NB4 (cell line): ENCODE results near the gene ZNF23.
A peak's percentile ranks its signal among the peaks of the same experiment; 100 is the strongest.

Experiments used
- DNase-seq: peaks from one replicate; pipeline ENCODE4 v3.0.0; 2010; ENCODE audit warnings: low read depth
- H3K4me3 ChIP-seq: one replicate; pipeline ENCODE4 v1.5.1; 2011; ENCODE audit warnings: mild to moderate bottlenecking, low read depth, low read length, moderate library complexity
- CTCF ChIP-seq: IDR thresholded peaks from one replicate; pipeline ENCODE4 v1.5.1; 2012; ENCODE audit warnings: low read depth, low read length
- MAX ChIP-seq: IDR thresholded peaks from 2 replicates; pipeline ENCODE4 v1.6.1; 2011; ENCODE audit warnings: low read depth, low read length
- MYC ChIP-seq: IDR thresholded peaks from 2 replicates; pipeline ENCODE4 v1.6.1; 2011; ENCODE audit warnings: low read depth, low read length
- POLR2A ChIP-seq: IDR thresholded peaks from 2 replicates; pipeline ENCODE4 v1.6.1; 2011; ENCODE audit warnings: mild to moderate bottlenecking; ENCODE audit not compliant: insufficient read length; ENCODE audit errors: extremely low read depth

ZNF23 gene

GRCh38 chr16:71413341-71413740 lies 48.7 kb downstream of the ZNF23 start:
- TF ChIP-seq MAX (no peak), CTCF (no peak), POLR2A (no peak), MYC (no peak)
- no peak for DNase-seq
- H3K4me3 ChIP-seq: no peak overlapping the region

- TF ChIP-seq MAX (peak; percentile 52; the same call in 1 of the 2 replicates), MYC (peak; percentile 18; the same call in 1 of the 2 replicates), CTCF (peak; percentile 91), POLR2A (no peak)
- peak; percentile 77 for DNase-seq
- H3K4me3 ChIP-seq: no peak overlapping the region
Observed at GRCh38 chr16:71412270-71413160, 49.5 kb downstream of the ZNF23 start.

- no peak overlapping the region for H3K4me3 ChIP-seq
- no peak for DNase-seq
- TF ChIP-seq MYC (no peak), CTCF (no peak), MAX (no peak), POLR2A (no peak)
Observed at GRCh38 chr16:71410146-71410545, 51.9 kb downstream of the ZNF23 start.

GRCh38 chr16:71409011-71409775 lies 52.9 kb downstream of the ZNF23 start:
- no peak for DNase-seq
- TF ChIP-seq MYC (no peak), MAX (no peak)
- H3K4me3 ChIP-seq: no peak overlapping the region

GRCh38 chr16:71408536-71408935 lies 53.5 kb downstream of the ZNF23 start:
- TF ChIP-seq MYC (no peak), CTCF (no peak), MAX (no peak), POLR2A (no peak)
- DNase-seq: no peak
- H3K4me3 ChIP-seq: no peak overlapping the region

GRCh38 chr16:71407731-71408130 lies 54.3 kb downstream of the ZNF23 start:
- peak; percentile 51 for DNase-seq
- no peak overlapping the region for H3K4me3 ChIP-seq
- TF ChIP-seq MAX (no peak), MYC (no peak), CTCF (no peak), POLR2A (no peak)
